OCI-LY7 (cell line): ENCODE measurements around the gene MORF4L1. TPM values are rescaled to one million over a fixed set of nuclear protein-coding genes. Genes with fewer than 3 reads are reported as not detected.

Source experiments
- BruUV-seq: library from RNA; stranded (reverse); fragments of 400-500 nt; replicated peaks from 2 replicates; lab custom pipeline; 2021; lab: Mats Ljungman, UMichigan
- CTCF ChIA-PET: fragments of 300-600 bp; sonication (Branson Sonifier 250); formaldehyde crosslinking; loops from one replicate; lab custom pipeline; 2022; ENCODE audit warnings: antibody characterized with exemption; ENCODE audit not compliant: unreplicated experiment; lab: Charles Lee
- POLR2A ChIA-PET: fragments of 300-600 bp; sonication (Branson Sonifier 250); formaldehyde crosslinking; loops from one replicate; lab custom pipeline; 2022; ENCODE audit warnings: antibody characterized with exemption; lab: Charles Lee
- DNase-seq: peaks from one replicate; pipeline ENCODE4 v3.0.0-alpha.2; 2015; ENCODE audit warnings: low spot score
- H2AFZ ChIP-seq: fragments of 200-600 bp; sonication (generic), shearing (Covaris generic); 2 replicates; pipeline ENCODE4 v1.6.1; 2014; ENCODE audit warnings: mild to moderate bottlenecking, antibody characterized with exemption, low read length, moderate library complexity
- H3K27ac ChIP-seq: fragments of 200-600 bp; sonication (generic); 2 replicates; pipeline ENCODE4 v1.5.1; 2014; ENCODE audit warnings: mixed run types, low read depth, mild to moderate bottlenecking, moderate library complexity, low read length, inconsistent platforms; ENCODE audit not compliant: poor library complexity, severe bottlenecking
- H3K36me3 ChIP-seq: fragments of 200-600 bp; sonication (generic); 2 replicates; pipeline ENCODE4 v1.6.1; 2014; ENCODE audit warnings: mild to moderate bottlenecking, antibody characterized with exemption, low read length, moderate library complexity, mixed read lengths; ENCODE audit not compliant: insufficient read depth
- H3K4me1 ChIP-seq: fragments of 200-600 bp; sonication (generic); 2 replicates; pipeline ENCODE4 v1.5.1; 2014; ENCODE audit warnings: mild to moderate bottlenecking, low read length; ENCODE audit not compliant: insufficient read depth, poor library complexity, severe bottlenecking
- H3K4me2 ChIP-seq: fragments of 200-600 bp; sonication (generic); 2 replicates; pipeline ENCODE4 v1.6.1; 2014; ENCODE audit warnings: mild to moderate bottlenecking, low read length
- H3K4me3 ChIP-seq: fragments of 200-600 bp; sonication (generic); 2 replicates; pipeline ENCODE4 v1.5.1; 2014; ENCODE audit warnings: mild to moderate bottlenecking, low read depth, low read length; ENCODE audit not compliant: poor library complexity, severe bottlenecking
- H3K79me2 ChIP-seq: fragments of 200-600 bp; sonication (generic); 2 replicates; pipeline ENCODE4 v1.6.1; 2016; ENCODE audit warnings: low read depth, mild to moderate bottlenecking, low read length, moderate library complexity, mixed read lengths; ENCODE audit not compliant: insufficient read depth
- H3K9me2 ChIP-seq: fragments of 200-600 bp; sonication (generic); 2 replicates; pipeline ENCODE4 v1.6.1; 2016; ENCODE audit warnings: mild to moderate bottlenecking, low read length, mixed read lengths; ENCODE audit not compliant: insufficient read depth
- H3K9me3 ChIP-seq: fragments of 200-600 bp; sonication (generic); 2 replicates; pipeline ENCODE4 v1.6.1; 2014; ENCODE audit warnings: mild to moderate bottlenecking, mixed run types, low read length, mixed read lengths
- H4K20me1 ChIP-seq: fragments of 200-600 bp; sonication (generic); 2 replicates; pipeline ENCODE4 v1.6.1; 2014; ENCODE audit warnings: mild to moderate bottlenecking, antibody characterized with exemption, low read length, moderate library complexity, mixed read lengths; ENCODE audit not compliant: insufficient read depth
- EZH2phosphoT487 ChIP-seq: fragments of 200-600 bp; sonication (generic); IDR thresholded peaks from 2 replicates; pipeline ENCODE4 v1.6.1; 2018; ENCODE audit warnings: low read depth, borderline replicate concordance, mild to moderate bottlenecking, mixed run types, antibody characterized with exemption, low read length, moderate library complexity, mixed read lengths
- intact Hi-C: fragments of 100-400 bp; cut with micrococcal nuclease; formaldehyde crosslinking; loops from one replicate; pipeline ENCODE4 v1.10.0; 2022; ENCODE audit not compliant: unreplicated experiment
- total RNA-seq, 2 experiments: library from RNA; depleted of rRNA in 1 of 2; stranded (reverse); fragments of >200 nt in 1 of 2; shearing (Covaris generic) in 1 of 2; gene quantifications; 2 replicates each; pipeline ENCODE4 v1.2.3, GENCODE V29; 2014 to 2022
- TF ChIP-seq, protein P1 (sequence below): fragments of 200-600 bp; sonication (generic); conservative IDR thresholded peaks from 2 replicates; pipeline ENCODE4 v1.5.1; 2014; ENCODE audit warnings: mild to moderate bottlenecking, antibody characterized with exemption, low read length, moderate library complexity, mixed read lengths

Gene MORF4L1
- total RNA-seq, 2 experiments from 2014 or later, result 152 to 286 TPM

DNA sequence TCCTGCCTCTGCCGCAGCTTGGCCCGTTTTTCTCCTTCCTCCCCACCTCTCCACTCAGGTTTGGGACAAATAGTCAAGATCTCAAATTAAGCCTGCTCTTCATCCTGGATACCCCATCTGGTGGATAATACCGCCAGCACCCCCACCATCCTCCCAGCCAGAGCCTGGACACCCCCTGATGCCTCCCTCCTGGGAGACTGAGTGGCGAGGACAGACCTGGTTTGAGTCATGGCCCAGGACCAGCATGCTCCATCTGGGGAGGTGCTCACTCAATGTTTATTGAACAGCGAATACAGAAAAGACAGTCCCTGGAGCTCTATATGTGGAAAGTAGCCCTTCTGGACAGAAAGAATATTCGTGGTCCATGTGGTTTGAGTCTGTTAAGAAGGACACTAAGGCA, 48.8 kb downstream of the MORF4L1 start:
- TF ChIP-seq, protein P1, sequence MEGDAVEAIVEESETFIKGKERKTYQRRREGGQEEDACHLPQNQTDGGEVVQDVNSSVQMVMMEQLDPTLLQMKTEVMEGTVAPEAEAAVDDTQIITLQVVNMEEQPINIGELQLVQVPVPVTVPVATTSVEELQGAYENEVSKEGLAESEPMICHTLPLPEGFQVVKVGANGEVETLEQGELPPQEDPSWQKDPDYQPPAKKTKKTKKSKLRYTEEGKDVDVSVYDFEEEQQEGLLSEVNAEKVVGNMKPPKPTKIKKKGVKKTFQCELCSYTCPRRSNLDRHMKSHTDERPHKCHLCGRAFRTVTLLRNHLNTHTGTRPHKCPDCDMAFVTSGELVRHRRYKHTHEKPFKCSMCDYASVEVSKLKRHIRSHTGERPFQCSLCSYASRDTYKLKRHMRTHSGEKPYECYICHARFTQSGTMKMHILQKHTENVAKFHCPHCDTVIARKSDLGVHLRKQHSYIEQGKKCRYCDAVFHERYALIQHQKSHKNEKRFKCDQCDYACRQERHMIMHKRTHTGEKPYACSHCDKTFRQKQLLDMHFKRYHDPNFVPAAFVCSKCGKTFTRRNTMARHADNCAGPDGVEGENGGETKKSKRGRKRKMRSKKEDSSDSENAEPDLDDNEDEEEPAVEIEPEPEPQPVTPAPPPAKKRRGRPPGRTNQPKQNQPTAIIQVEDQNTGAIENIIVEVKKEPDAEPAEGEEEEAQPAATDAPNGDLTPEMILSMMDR, result no peak
- TF ChIP-seq EZH2phosphoT487, result no peak
- intact Hi-C loops, result no loop called here
- peaks cover 48% of the 10 kb centered on the region for H3K36me3 ChIP-seq
- no peak for DNase-seq
- no peak overlapping the region for H3K27ac ChIP-seq
- H3K4me2 ChIP-seq, result no peak overlapping the region
- H3K79me2 ChIP-seq, result no peaks in the 10 kb centered on the region
- H4K20me1 ChIP-seq, result no peaks in the 10 kb centered on the region
- POLR2A ChIA-PET, result interaction anchor here (0.8 kb wide), 1 partner anchor 9 kb away, joined by 3 read pairs; no protein-coding TSS in a partner anchor
- no peaks in the 10 kb centered on the region for H3K9me3 ChIP-seq
- H3K9me2 ChIP-seq, result no peaks in the 10 kb centered on the region
- no peak overlapping the region for H2AFZ ChIP-seq
- BruUV-seq, result no TSS peak
- H3K4me1 ChIP-seq, result no peaks in the 10 kb centered on the region
- H3K4me3 ChIP-seq, result no peak overlapping the region
- CTCF ChIA-PET, result no interaction called here

DNA sequence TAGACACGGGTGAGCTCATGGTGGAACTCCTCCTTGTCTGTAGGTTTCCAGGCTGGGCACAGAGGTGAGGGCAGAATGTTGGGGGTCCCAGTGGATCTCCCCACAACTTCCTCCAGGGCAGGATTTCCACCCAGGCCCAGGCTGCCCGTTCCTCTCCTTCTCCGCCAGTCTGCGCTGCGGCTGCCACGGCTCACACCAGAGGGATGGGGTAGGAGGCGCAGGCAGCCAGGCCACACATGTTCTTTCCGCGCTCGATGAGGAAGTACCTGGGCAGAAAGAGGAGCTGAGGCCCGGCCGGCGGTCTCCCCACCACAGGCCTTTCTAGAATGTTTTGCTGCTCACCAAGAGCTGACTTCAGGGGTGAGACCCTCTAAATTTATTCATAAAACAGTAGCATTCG, 49.2 kb downstream of the MORF4L1 start:
- no peak overlapping the region for H3K27ac ChIP-seq
- no peak overlapping the region for H3K4me2 ChIP-seq
- no peak for DNase-seq
- H3K79me2 ChIP-seq, result no peaks in the 10 kb centered on the region
- no peaks in the 10 kb centered on the region for H3K4me1 ChIP-seq
- ChIA-PET POLR2A (interaction anchor here (0.8 kb wide), 1 partner anchor 10 kb away, joined by 3 read pairs; no protein-coding TSS in a partner anchor), CTCF (no interaction called here)
- intact Hi-C loops, result no loop called here
- no TSS peak for BruUV-seq
- H3K9me2 ChIP-seq, result no peaks in the 10 kb centered on the region
- H4K20me1 ChIP-seq, result no peaks in the 10 kb centered on the region
- H3K36me3 ChIP-seq, result peaks cover 51% of the 10 kb centered on the region
- H3K4me3 ChIP-seq, result no peak overlapping the region
- TF ChIP-seq, protein P1, result no peak
- no peak for TF ChIP-seq EZH2phosphoT487
- no peaks in the 10 kb centered on the region for H3K9me3 ChIP-seq
- H2AFZ ChIP-seq, result no peak overlapping the region

- no peak overlapping the region for H3K4me3 ChIP-seq
- TF ChIP-seq EZH2phosphoT487, result no peak
- TF ChIP-seq, protein P1, result no peak
- H3K4me2 ChIP-seq, result no peak overlapping the region
- intact Hi-C loops, result no loop called here
- H3K79me2 ChIP-seq, result no peaks in the 10 kb centered on the region
- H3K4me1 ChIP-seq, result no peaks in the 10 kb centered on the region
- no peaks in the 10 kb centered on the region for H3K9me3 ChIP-seq
- ChIA-PET POLR2A (interaction anchor here (0.6 kb wide), 1 partner anchor 1316 kb away, joined by 5 read pairs; no protein-coding TSS in a partner anchor), CTCF (no interaction called here)
- H4K20me1 ChIP-seq, result no peaks in the 10 kb centered on the region
- H3K9me2 ChIP-seq, result no peaks in the 10 kb centered on the region
- no peak overlapping the region for H3K27ac ChIP-seq
- peaks cover 51% of the 10 kb centered on the region for H3K36me3 ChIP-seq
- no peak overlapping the region for H2AFZ ChIP-seq
- BruUV-seq, result no TSS peak
- no peak for DNase-seq
Measured at GRCh38 chr15:78922527-78922926, 49.8 kb downstream of the MORF4L1 start.
